ENCODE measurements around the gene CYP51A1. TPM values are rescaled to one million over a fixed set of nuclear protein-coding genes. Genes with fewer than 3 reads are reported as not detected.
"Not testable (repeated sequence)": the region's sequence is repeated elsewhere in the genome, so short reads cannot be mapped to it uniquely, and the experiment has no call there.

CYP51A1 gene
- total RNA-seq, 4 donors from 2014 or later: 34.4 to 62.4 (median 52.3) TPM

DNA sequence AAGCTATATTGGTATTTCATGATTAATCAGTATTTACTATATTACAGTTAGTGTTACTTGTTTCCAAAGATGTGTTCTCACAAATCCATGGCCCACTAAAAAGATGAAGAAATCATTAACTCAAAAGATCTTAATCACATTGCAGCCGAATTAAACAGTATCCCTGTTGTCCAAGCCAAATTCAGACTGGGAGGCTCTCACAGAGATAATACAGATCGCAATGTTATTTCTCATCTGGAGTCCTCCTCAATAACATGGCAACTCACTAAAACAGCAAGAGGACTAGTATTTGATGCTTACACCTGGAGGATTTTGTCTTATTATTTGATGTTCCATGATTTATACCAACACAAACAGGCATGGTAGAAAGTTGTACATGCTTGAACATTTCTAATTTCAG lies 23.4 kb downstream of the CYP51A1 start:
- no peak for TF ChIP-seq POLR2A (IDR thresholded peaks at IDR 0.05)
- TF ChIP-seq, protein P1, sequence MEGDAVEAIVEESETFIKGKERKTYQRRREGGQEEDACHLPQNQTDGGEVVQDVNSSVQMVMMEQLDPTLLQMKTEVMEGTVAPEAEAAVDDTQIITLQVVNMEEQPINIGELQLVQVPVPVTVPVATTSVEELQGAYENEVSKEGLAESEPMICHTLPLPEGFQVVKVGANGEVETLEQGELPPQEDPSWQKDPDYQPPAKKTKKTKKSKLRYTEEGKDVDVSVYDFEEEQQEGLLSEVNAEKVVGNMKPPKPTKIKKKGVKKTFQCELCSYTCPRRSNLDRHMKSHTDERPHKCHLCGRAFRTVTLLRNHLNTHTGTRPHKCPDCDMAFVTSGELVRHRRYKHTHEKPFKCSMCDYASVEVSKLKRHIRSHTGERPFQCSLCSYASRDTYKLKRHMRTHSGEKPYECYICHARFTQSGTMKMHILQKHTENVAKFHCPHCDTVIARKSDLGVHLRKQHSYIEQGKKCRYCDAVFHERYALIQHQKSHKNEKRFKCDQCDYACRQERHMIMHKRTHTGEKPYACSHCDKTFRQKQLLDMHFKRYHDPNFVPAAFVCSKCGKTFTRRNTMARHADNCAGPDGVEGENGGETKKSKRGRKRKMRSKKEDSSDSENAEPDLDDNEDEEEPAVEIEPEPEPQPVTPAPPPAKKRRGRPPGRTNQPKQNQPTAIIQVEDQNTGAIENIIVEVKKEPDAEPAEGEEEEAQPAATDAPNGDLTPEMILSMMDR (IDR thresholded peaks at IDR 0.05): no peak
- intact Hi-C loops (cut with DNase I; ENCODE audit: low total_unique reads): no loop called here
- no peak for DNase-seq (ENCODE audit: low spot score in 2 of 2)
- 85 to 88% methylated on average over 2 of the region's 2 CpGs for WGBS, 2 donors
- no peak overlapping the region for H3K4me3 ChIP-seq (ENCODE audit: low read depth, poor library complexity, severe bottlenecking)

DNA sequence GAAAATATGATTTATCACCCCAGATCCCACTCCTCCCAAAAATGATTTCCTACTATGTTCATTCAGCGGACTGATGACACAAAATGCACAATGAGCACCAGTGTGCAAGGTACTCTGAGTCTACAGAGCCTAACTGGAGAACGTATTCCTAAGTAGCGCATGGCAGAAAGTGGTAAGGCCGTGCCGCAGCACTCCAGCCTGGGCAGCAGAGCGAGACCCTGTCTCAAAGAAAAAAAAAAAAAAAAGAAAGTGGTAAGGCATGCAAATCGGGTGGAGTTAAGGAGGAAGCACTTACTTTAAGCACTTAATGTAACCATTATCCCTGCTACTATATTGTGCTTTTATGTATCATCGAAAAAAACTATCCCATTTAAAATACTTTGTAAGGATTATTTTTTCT lies 25.5 kb downstream of the CYP51A1 start:
- intact Hi-C loops (cut with DNase I; ENCODE audit: low total_unique reads): no loop called here
- no peak overlapping the region for H3K4me3 ChIP-seq (ENCODE audit: low read depth, poor library complexity, severe bottlenecking)
- TF ChIP-seq POLR2A (IDR thresholded peaks at IDR 0.05): no peak
- TF ChIP-seq, protein P1 (IDR thresholded peaks at IDR 0.05): no peak
- DNase-seq (ENCODE audit: low spot score in 2 of 2): no peak
- 94 to 96% methylated on average over 8 of the region's 8 CpGs for WGBS, 2 donors

DNA sequence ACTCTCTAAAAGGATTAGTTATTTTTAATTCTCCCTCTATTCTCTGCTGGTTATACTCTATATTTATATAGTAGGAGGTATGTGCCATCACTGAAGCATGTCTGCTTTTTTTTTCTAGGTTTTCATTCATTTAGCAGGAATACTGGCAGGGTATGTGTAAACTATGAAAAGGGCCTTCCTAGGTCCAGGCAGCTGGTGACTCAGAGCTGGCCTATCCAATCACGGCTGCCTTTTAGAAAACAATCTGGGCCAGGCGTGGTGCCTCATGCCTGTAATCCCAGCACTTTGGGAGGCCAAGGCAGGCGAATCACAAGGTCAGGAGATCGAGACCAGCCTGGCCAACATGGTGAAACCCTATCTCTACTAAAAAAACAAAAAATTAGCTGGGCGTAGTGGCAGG lies 31.4 kb downstream of the CYP51A1 start:
- DNase-seq (ENCODE audit: low spot score in 2 of 2); H3K4me3 ChIP-seq (ENCODE audit: low read depth, poor library complexity, severe bottlenecking); intact Hi-C loops (cut with DNase I; ENCODE audit: low total_unique reads): not testable (repeated sequence)
- 98 to 100% methylated on average over 5 of the region's 5 CpGs for WGBS, 2 donors

DNA sequence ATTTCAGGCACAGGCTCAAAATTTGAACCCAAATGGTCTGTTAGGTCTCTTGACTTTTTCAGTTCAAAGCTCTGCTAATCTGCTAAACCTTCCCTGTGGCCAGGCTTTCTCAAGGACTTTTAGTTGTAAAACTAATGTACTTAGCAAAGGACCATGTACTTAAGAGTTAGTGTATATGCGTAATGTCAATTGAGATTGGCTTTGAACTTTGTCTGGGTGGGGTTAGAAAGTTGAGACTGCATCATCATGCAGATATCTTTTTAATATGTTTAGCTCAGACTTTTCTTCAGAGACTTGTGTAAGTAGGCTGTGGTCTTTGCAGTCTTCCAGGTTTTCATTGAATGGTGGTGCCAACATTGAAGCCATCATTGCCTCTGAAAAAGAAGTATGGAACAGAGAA lies 33.7 kb downstream of the CYP51A1 start:
- WGBS, 2 donors: 92 to 94% methylated on average over 1 of the region's 1 CpG
- intact Hi-C loops (cut with DNase I; ENCODE audit: low total_unique reads): no loop called here
- no peak for TF ChIP-seq POLR2A (IDR thresholded peaks at IDR 0.05)
- TF ChIP-seq, protein P1 (IDR thresholded peaks at IDR 0.05): no peak
- DNase-seq (ENCODE audit: low spot score in 2 of 2): no peak
- no peak overlapping the region for H3K4me3 ChIP-seq (ENCODE audit: low read depth, poor library complexity, severe bottlenecking)

DNA sequence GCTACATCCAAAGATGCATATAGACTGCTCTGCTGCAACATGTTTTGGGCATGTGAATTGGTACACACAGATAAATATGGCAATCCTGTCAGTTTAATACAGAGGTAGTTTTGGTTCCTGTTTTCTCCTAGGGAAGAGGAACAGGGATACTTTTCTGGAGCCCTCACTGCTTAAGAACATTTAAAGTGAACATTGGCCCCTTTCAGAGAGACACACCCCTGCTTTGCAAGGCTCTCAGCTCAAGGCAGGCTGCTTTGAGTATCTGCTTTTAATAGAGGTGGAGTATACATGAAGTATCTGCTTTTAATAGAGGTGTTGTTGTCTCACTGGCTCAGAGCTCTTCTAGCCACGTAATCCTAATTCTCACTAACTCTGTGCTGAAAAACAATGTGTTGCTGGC lies 38.9 kb downstream of the CYP51A1 start:
- intact Hi-C loops (cut with DNase I; ENCODE audit: low total_unique reads): no loop called here
- TF ChIP-seq, protein P1 (IDR thresholded peaks at IDR 0.05): no peak
- no peak for TF ChIP-seq POLR2A (IDR thresholded peaks at IDR 0.05)
- H3K4me3 ChIP-seq (ENCODE audit: low read depth, poor library complexity, severe bottlenecking): no peak overlapping the region
- 88 to 96% methylated on average over 1 of the region's 1 CpG for WGBS, 2 donors
- no peak for DNase-seq (ENCODE audit: low spot score in 2 of 2)

DNA sequence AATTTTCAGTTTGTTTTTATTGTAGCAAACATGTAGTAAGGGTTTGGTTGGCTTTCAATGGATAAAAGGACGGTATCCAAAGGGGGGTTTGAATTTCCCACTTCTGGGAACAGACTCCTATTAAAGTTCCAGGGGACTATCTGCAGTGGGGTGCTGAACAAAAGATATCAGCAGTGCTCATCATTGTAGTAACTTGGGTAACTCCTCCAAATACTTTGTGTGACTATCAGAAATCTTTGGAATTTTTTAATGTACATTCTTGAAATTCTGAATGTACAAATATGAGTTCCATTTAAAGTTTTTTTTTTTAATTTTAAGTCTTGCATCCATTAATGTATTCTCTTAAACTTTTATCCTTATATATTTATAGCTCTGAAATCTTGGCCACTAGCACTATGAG lies 42.1 kb downstream of the CYP51A1 start:
- WGBS, 2 donors: 88 to 92% methylated on average over 1 of the region's 1 CpG
- intact Hi-C loops (cut with DNase I; ENCODE audit: low total_unique reads): no loop called here

More for the DNA sequence above, 42.1 kb downstream of the CYP51A1 start:
- DNase-seq (ENCODE audit: low spot score in 2 of 2): no peak
- TF ChIP-seq POLR2A (IDR thresholded peaks at IDR 0.05): no peak
- TF ChIP-seq, protein P1 (IDR thresholded peaks at IDR 0.05): no peak
- H3K4me3 ChIP-seq (ENCODE audit: low read depth, poor library complexity, severe bottlenecking): no peak overlapping the region
